K562 (cell line): ENCODE measurements around the gene KCNJ12. TPM values are rescaled to one million over a fixed set of nuclear protein-coding genes. Genes with fewer than 3 reads are reported as not detected.

Source experiments
- CBFB ChIP-seq: sonication (generic); formaldehyde crosslinking; IDR thresholded peaks from 2 replicates; pipeline ENCODE4 v1.4.0; 2020; ENCODE audit warnings: mild to moderate bottlenecking, missing genetic modification reagents
- CCNT2 ChIP-seq: IDR thresholded peaks from 2 replicates; pipeline ENCODE4 v1.6.1; 2011; ENCODE audit warnings: borderline replicate concordance, low read depth, mild to moderate bottlenecking, moderate library complexity, mixed read lengths, low read length; ENCODE audit not compliant: insufficient read length; ENCODE audit errors: extremely low read depth
- CREB5 ChIP-seq: fragments of 250-450 bp; sonication (Bioruptor Pico); IDR thresholded peaks from 2 replicates; pipeline ENCODE4 v1.5.0; 2020; ENCODE audit warnings: mild to moderate bottlenecking
- CTCF ChIP-seq, 3 experiments: IDR thresholded peaks in 2 of 3; conservative IDR thresholded peaks in 1 of 3; 2 replicates each; pipeline ENCODE4 v1.5.1; 2011 to 2012; ENCODE audit warnings: low read length in 3 of 3, mild to moderate bottlenecking in 3 of 3, control low read depth in 2 of 3, improper control_type of control experiment in 1 of 3, inconsistent platforms in 1 of 3, low read depth in 1 of 3, mixed read lengths in 1 of 3, moderate library complexity in 1 of 3; ENCODE audit not compliant: insufficient read depth in 2 of 3
- FUS ChIP-seq: fragments of 200-400 bp; formaldehyde crosslinking; optimal IDR thresholded peaks from 2 replicates; pipeline ENCODE3; 2017; ENCODE audit warnings: low read depth, low read length
- GMEB1 ChIP-seq: fragments of 250-450 bp; sonication (Bioruptor Pico); IDR thresholded peaks from 2 replicates; pipeline ENCODE4 v1.4.0; 2020; ENCODE audit warnings: mild to moderate bottlenecking
- HNRNPLL ChIP-seq: fragments of 200-400 bp; formaldehyde crosslinking; IDR thresholded peaks from 2 replicates; pipeline ENCODE4 v1.6.1; 2017; ENCODE audit warnings: low read length, low read depth, mild to moderate bottlenecking; ENCODE audit not compliant: poor library complexity, severe bottlenecking
- MYBL2 ChIP-seq, 2 experiments: fragments of 450-650 bp in 1 of 2; sonication (generic) in 1 of 2; formaldehyde crosslinking in 1 of 2; IDR thresholded peaks; 2 replicates each; pipeline versions ENCODE4 v1.6.1 to v1.8.1; 2017 to 2022; ENCODE audit warnings: borderline replicate concordance in 1 of 2, inconsistent platforms in 1 of 2, low read depth in 1 of 2, mild to moderate bottlenecking in 1 of 2, missing genetic modification reagents in 1 of 2, moderate library complexity in 1 of 2
- NFIX ChIP-seq: fragments of 250-450 bp; sonication (Bioruptor Pico); IDR thresholded peaks from 2 replicates; pipeline ENCODE4 v1.4.0; 2020; ENCODE audit warnings: low read depth, mild to moderate bottlenecking, moderate library complexity
- PHF21A ChIP-seq: fragments of 450-650 bp; IDR thresholded peaks from 2 replicates; pipeline ENCODE4 v1.6.1; 2017; ENCODE audit warnings: low read depth, borderline replicate concordance
- PTBP1 ChIP-seq: fragments of 200-400 bp; formaldehyde crosslinking; IDR thresholded peaks from 2 replicates; pipeline ENCODE4 v1.6.1; 2017; ENCODE audit warnings: low read depth, low read length
- SMARCE1 ChIP-seq: fragments of 450-650 bp; IDR thresholded peaks from 2 replicates; pipeline ENCODE4 v1.7.1; 2016; ENCODE audit warnings: mild to moderate bottlenecking
- TAF9B ChIP-seq: fragments of 450-650 bp; IDR thresholded peaks from 2 replicates; pipeline ENCODE4 v1.6.1; 2018; ENCODE audit warnings: mild to moderate bottlenecking; ENCODE audit not compliant: partially characterized antibody
- TFAP4 ChIP-seq: sonication (generic); formaldehyde crosslinking; IDR thresholded peaks from 2 replicates; pipeline ENCODE4 v1.8.0; 2022; ENCODE audit warnings: missing genetic modification reagents, mild to moderate bottlenecking, moderate library complexity, borderline replicate concordance
- ZNF384 ChIP-seq: IDR thresholded peaks from 2 replicates; pipeline ENCODE4 v1.6.1; 2012; ENCODE audit warnings: low read depth, low read length, improper control_type of control experiment
- ZNF507 ChIP-seq: conservative IDR thresholded peaks from 2 replicates; pipeline ENCODE4 v1.6.1; 2017; ENCODE audit warnings: missing genetic modification characterization, missing compliant biosample characterization
- ZNF778 ChIP-seq: fragments of 450-650 bp; formaldehyde crosslinking; IDR thresholded peaks from 2 replicates; pipeline ENCODE4 v1.4.0; 2020; ENCODE audit warnings: mild to moderate bottlenecking, moderate library complexity
- polyA plus RNA-seq, 8 experiments: library from polyadenylated mRNA; depleted of rRNA in 4 of 8; stranded (reverse) in 5 of 8; unstranded in 3 of 8; fragments of >200 nt; fragmentation: Nextera tagmentation in 2 of 8; fragmentation: Illumina TruSeq in 1 of 8; extraction: Ambion mirVana in 2 of 8; extraction: Trizol in 1 of 8; gene quantifications; 2 replicates each; pipeline versions ENCODE4 v1.2.1 to v1.2.3, GENCODE V29; 2011 to 2014; ENCODE audit warnings: inconsistent platforms in 1 of 8, missing spikeins in 1 of 8
- total RNA-seq, 7 experiments: library from RNA; depleted of rRNA in 6 of 7; stranded (reverse); fragments of >200 nt in 6 of 7; fragmentation: Illumina TruSeq in 2 of 7; extraction: Trizol in 2 of 7; gene quantifications; 2 replicates each; pipeline versions ENCODE4 v1.2.1 to v1.2.3, GENCODE V29; 2011 to 2021; ENCODE audit warnings: low replicate concordance in 1 of 7
- TF ChIP-seq, protein P1 (sequence below): fragments of 450-650 bp; IDR thresholded peaks from 2 replicates; pipeline ENCODE4 v1.6.1; 2017; ENCODE audit warnings: mild to moderate bottlenecking, moderate library complexity

The KCNJ12 gene
- total and polyA plus RNA-seq, 9 of the 15 experiments (the other 6 are each of a cell fraction or from before 2014, with no cell fraction given) = 0.02 TPM; not detected in 8

- TF ChIP-seq FUS (no peak), PHF21A (no peak), ZNF778 (CRISPR knock-in tag) (no peak), CTCF (IDR thresholded peaks at IDR 0.05 in 2 of 3, conservative IDR thresholded peaks at IDR 0.05 in 1 of 3; ENCODE audit: insufficient read depth in 2 of 3, low read depth in 1 of 3, low read length in 3 of 3) (peak; percentile 73 to 88 (median 80)), ZNF507 (tag) (no peak), SMARCE1 (no peak), MYBL2 (IDR thresholded peaks at IDR 0.05; ENCODE audit: low read depth) (no peak), MYBL2 (CRISPR knock-in tag; IDR thresholded peaks at IDR 0.05; ENCODE audit: borderline replicate concordance) (no peak), CREB5 (CRISPR knock-in tag) (no peak), ZNF384 (no peak), CBFB (CRISPR knock-in tag) (no peak), HNRNPLL (no peak), CCNT2 (no peak), NFIX (no peak), TFAP4 (peak; percentile 95), TAF9B (no peak), GMEB1 (CRISPR knock-in tag) (no peak), PTBP1 (no peak)
- TF ChIP-seq, protein P1, sequence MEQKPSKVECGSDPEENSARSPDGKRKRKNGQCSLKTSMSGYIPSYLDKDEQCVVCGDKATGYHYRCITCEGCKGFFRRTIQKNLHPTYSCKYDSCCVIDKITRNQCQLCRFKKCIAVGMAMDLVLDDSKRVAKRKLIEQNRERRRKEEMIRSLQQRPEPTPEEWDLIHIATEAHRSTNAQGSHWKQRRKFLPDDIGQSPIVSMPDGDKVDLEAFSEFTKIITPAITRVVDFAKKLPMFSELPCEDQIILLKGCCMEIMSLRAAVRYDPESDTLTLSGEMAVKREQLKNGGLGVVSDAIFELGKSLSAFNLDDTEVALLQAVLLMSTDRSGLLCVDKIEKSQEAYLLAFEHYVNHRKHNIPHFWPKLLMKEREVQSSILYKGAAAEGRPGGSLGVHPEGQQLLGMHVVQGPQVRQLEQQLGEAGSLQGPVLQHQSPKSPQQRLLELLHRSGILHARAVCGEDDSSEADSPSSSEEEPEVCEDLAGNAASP = no peak
Observed at GRCh38 chr17:21457051-21458026, 81.2 kb downstream of the KCNJ12 start (continued).
